Measurements from ENCODE around the gene PNMA1. TPM values are rescaled to one million over a fixed set of nuclear protein-coding genes. Genes with fewer than 3 reads are reported as not detected.

Gene PNMA1
- total RNA-seq: 10 to 100 TPM; 28.2 to 30.0 TPM

- Mint-ChIP-seq H3K27me3 (no peaks in the 10 kb centered on the region), H3K27ac (peak within 1 kb of the TSS; percentile 88), H3K36me3 (ENCODE audit: low read depth) (peaks cover 45% of the 10 kb centered on the region), H3K4me3 (peak within 1 kb of the TSS; percentile 91), H3K4me1 (peaks cover 22% of the 10 kb centered on the region), H3K9me3 (no peaks in the 10 kb centered on the region)
- DNase-seq: peak; percentile 88
- ChIA-PET CTCF (interaction anchor here (1.2 to 2.1 kb wide), 3 partner anchors 10 to 44 kb away, joined by 3 to 11 read pairs (median 7); no protein-coding TSS in a partner anchor), POLR2A (interaction anchor here (0.7 to 3.8 kb wide), 18 partner anchors 10 to 236 kb away, joined by 3 to 29 read pairs (median 14); partner anchors contain the start of genes ACOT2, ACOT4, ACOT6 and COQ6)
Observed at GRCh38 chr14:73713803-73714655, at the start of gene PNMA1. Gene PNMA1 (minus strand): TSS chr14:73714384. CDS start chr14:73713639, 745 bp downstream.

GRCh38 chr14:73763396-73763795, 49.2 kb upstream of the PNMA1 start:
- ChIA-PET CTCF (interaction anchor here (1.0 to 2.5 kb wide), 4 partner anchors 9 to 21 kb away, joined by 3 to 10 read pairs (median 4); no protein-coding TSS in a partner anchor), POLR2A (interaction anchor here (2.7 to 13.0 kb wide), 4 partner anchors 10 to 23 kb away, joined by 13 to 372 read pairs (median 144); no protein-coding TSS in a partner anchor)
- Mint-ChIP-seq H3K9me3 (no peaks in the 10 kb centered on the region), H3K27ac (peak overlapping the region; percentile 23), H3K4me1 (peaks cover 57% of the 10 kb centered on the region), H3K4me3 (no peak overlapping the region), H3K36me3 (ENCODE audit: low read depth) (peaks cover 13% of the 10 kb centered on the region), H3K27me3 (no peaks in the 10 kb centered on the region)
- no peak for DNase-seq

GRCh38 chr14:73762375-73762822, 48.2 kb upstream of the PNMA1 start:
- no peaks in the 10 kb centered on the region for H3K27me3 Mint-ChIP-seq
- H3K36me3 Mint-ChIP-seq (ENCODE audit: low read depth): peaks cover 21% of the 10 kb centered on the region
- no peaks in the 10 kb centered on the region for H3K9me3 Mint-ChIP-seq
- DNase-seq: peak; percentile 66
- H3K27ac Mint-ChIP-seq: peak overlapping the region; percentile 92
- CTCF ChIA-PET: interaction anchor here (0.6 to 2.5 kb wide), 12 partner anchors 8 to 273 kb away, joined by 3 to 10 read pairs (median 4); no protein-coding TSS in a partner anchor
- H3K4me3 Mint-ChIP-seq: peak overlapping the region; percentile 35
- H3K4me1 Mint-ChIP-seq: peaks cover 67% of the 10 kb centered on the region
- POLR2A ChIA-PET: interaction anchor here (0.7 to 13.0 kb wide), 8 partner anchors 9 to 124 kb away, joined by 3 to 372 read pairs (median 9); partner anchors contain the start of gene ZNF410

- DNase-seq: no peak
- CTCF ChIA-PET: interaction anchor here (0.6 to 5.1 kb wide), 10 partner anchors 10 to 274 kb away, joined by 3 to 76 read pairs (median 4); no protein-coding TSS in a partner anchor
- Mint-ChIP-seq H3K27me3 (no peaks in the 10 kb centered on the region), H3K4me3 (peak overlapping the region; percentile 45), H3K36me3 (ENCODE audit: low read depth) (peaks cover 22% of the 10 kb centered on the region), H3K9me3 (no peaks in the 10 kb centered on the region), H3K4me1 (peaks cover 73% of the 10 kb centered on the region), H3K27ac (peak overlapping the region; percentile 92)
- POLR2A ChIA-PET: interaction anchor here (0.7 to 13.0 kb wide), 8 partner anchors 8 to 124 kb away, joined by 3 to 372 read pairs (median 9); partner anchors contain the start of gene ZNF410
Observed at GRCh38 chr14:73761618-73762355, 47.6 kb upstream of the PNMA1 start.

- no peak for DNase-seq
- H3K4me1 Mint-ChIP-seq: peaks cover 79% of the 10 kb centered on the region
- peak overlapping the region; percentile 92 for H3K27ac Mint-ChIP-seq
- no peaks in the 10 kb centered on the region for H3K27me3 Mint-ChIP-seq
- POLR2A ChIA-PET: interaction anchor here (0.8 to 13.0 kb wide), 16 partner anchors 7 to 126 kb away, joined by 3 to 372 read pairs (median 13); partner anchors contain the start of genes PNMA1, PTGR2 and ZNF410
- CTCF ChIA-PET: interaction anchor here (0.7 to 9.9 kb wide), 15 partner anchors 7 to 135 kb away, joined by 3 to 151 read pairs (median 5); no protein-coding TSS in a partner anchor
- peak overlapping the region; percentile 87 for H3K4me3 Mint-ChIP-seq
- no peaks in the 10 kb centered on the region for H3K9me3 Mint-ChIP-seq
- H3K36me3 Mint-ChIP-seq (ENCODE audit: low read depth): peaks cover 26% of the 10 kb centered on the region
Observed at GRCh38 chr14:73760598-73761586, 46.7 kb upstream of the PNMA1 start.

GRCh38 chr14:73759714-73760597, 45.8 kb upstream of the PNMA1 start:
- H3K4me3 Mint-ChIP-seq: peak overlapping the region; percentile 87
- ChIA-PET CTCF (interaction anchor here (0.7 to 9.9 kb wide), 16 partner anchors 8 to 456 kb away, joined by 3 to 151 read pairs (median 5); no protein-coding TSS in a partner anchor), POLR2A (interaction anchor here (0.8 to 13.0 kb wide), 16 partner anchors 8 to 259 kb away, joined by 3 to 372 read pairs (median 6); partner anchors contain the start of genes BBOF1, ENTPD5, PNMA1 and PTGR2)
- peak; percentile 96 for DNase-seq
- peaks cover 30% of the 10 kb centered on the region for H3K36me3 Mint-ChIP-seq (ENCODE audit: low read depth)
- peaks cover 79% of the 10 kb centered on the region for H3K4me1 Mint-ChIP-seq
- no peaks in the 10 kb centered on the region for H3K9me3 Mint-ChIP-seq
- peak overlapping the region; percentile 92 for H3K27ac Mint-ChIP-seq
- no peaks in the 10 kb centered on the region for H3K27me3 Mint-ChIP-seq

- POLR2A ChIA-PET: interaction anchor here (0.8 to 13.0 kb wide), 18 partner anchors 8 to 268 kb away, joined by 3 to 372 read pairs (median 6); partner anchors contain the start of genes ACOT2, BBOF1, ENTPD5 and PNMA1
- DNase-seq: peak; percentile 56
Observed at GRCh38 chr14:73759183-73759713, 45.1 kb upstream of the PNMA1 start.

GRCh38 chr14:73758392-73759182, 44.4 kb upstream of the PNMA1 start:
- POLR2A ChIA-PET: interaction anchor here (0.8 to 13.0 kb wide), 21 partner anchors 9 to 268 kb away, joined by 3 to 372 read pairs (median 6); partner anchors contain the start of genes ACOT2, BBOF1, ENTPD5 and PNMA1
- H3K27me3 Mint-ChIP-seq: no peaks in the 10 kb centered on the region
- no peaks in the 10 kb centered on the region for H3K9me3 Mint-ChIP-seq
- CTCF ChIA-PET: interaction anchor here (0.8 to 9.9 kb wide), 15 partner anchors 9 to 188 kb away, joined by 3 to 151 read pairs (median 7); partner anchors contain the start of gene PNMA1
- peak overlapping the region; percentile 86 for H3K4me3 Mint-ChIP-seq
- peak overlapping the region; percentile 82 for H3K27ac Mint-ChIP-seq
- DNase-seq: peak; percentile 78
- peaks cover 85% of the 10 kb centered on the region for H3K4me1 Mint-ChIP-seq
- H3K36me3 Mint-ChIP-seq (ENCODE audit: low read depth): peaks cover 30% of the 10 kb centered on the region

More at GRCh38 chr14:73759183-73759713, 45.1 kb upstream of the PNMA1 start:
- Mint-ChIP-seq H3K27me3 (no peaks in the 10 kb centered on the region), H3K27ac (peak overlapping the region; percentile 82), H3K9me3 (no peaks in the 10 kb centered on the region), H3K4me3 (peak overlapping the region; percentile 86), H3K4me1 (peaks cover 83% of the 10 kb centered on the region), H3K36me3 (ENCODE audit: low read depth) (peaks cover 30% of the 10 kb centered on the region)
- CTCF ChIA-PET: interaction anchor here (0.8 to 9.9 kb wide), 16 partner anchors 9 to 189 kb away, joined by 3 to 151 read pairs (median 8); partner anchors contain the start of gene PNMA1

- Mint-ChIP-seq H3K4me3 (peak overlapping the region; percentile 86), H3K36me3 (ENCODE audit: low read depth) (peaks cover 30% of the 10 kb centered on the region), H3K27me3 (no peaks in the 10 kb centered on the region), H3K9me3 (no peaks in the 10 kb centered on the region), H3K4me1 (peaks cover 85% of the 10 kb centered on the region), H3K27ac (peak overlapping the region; percentile 82)
- ChIA-PET CTCF (interaction anchor here (0.9 to 9.9 kb wide), 12 partner anchors 9 to 188 kb away, joined by 3 to 151 read pairs (median 12); partner anchors contain the start of gene PNMA1), POLR2A (interaction anchor here (1.1 to 13.0 kb wide), 15 partner anchors 8 to 261 kb away, joined by 3 to 372 read pairs (median 10); partner anchors contain the start of genes ACOT2, BBOF1, ENTPD5 and PNMA1)
- DNase-seq: no peak
Observed at GRCh38 chr14:73757876-73758391, 43.8 kb upstream of the PNMA1 start.

Measured in activated CD4-positive, alpha-beta memory T cell treated with anti-CD3 and anti-CD28 coated beads, Interleukin-2, amount 10 ng/mL, durations not matched to agents 7 days and 5 days (primary cell).